ENCODE data around the gene HADHB.
A peak's percentile ranks its signal among the peaks of the same experiment; 100 is the strongest.

The HADHB gene

DNA sequence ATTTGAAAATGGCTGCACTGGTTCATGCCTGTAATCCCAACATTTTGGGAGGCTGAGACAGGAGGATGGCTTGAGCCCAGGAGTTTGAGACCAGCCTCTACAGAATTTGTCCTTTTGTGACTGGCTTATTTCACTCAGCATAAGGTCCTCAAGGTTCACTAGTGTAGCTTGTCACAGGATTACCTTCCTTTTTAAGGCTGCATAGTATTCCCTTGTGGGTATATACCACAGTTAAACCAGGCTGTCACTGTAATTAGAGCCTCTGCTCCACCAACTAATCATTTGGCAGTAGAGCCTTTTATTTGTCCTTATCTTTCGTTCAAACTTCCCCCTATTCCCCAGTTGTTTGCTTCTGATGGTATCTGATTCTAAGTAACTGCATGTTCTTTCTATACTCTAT, 50.8 kb downstream of the HADHB start:
- Histone ChIP-seq H3K36me3 (ENCODE audit: control insufficient read depth, low read length) (no peaks in the 10 kb centered on the region), H4K20me1 (ENCODE audit: control insufficient read depth, insufficient read depth, low read depth, low read length) (no peaks in the 10 kb centered on the region), H3K4me2 (ENCODE audit: low read length) (no peak overlapping the region), H3K4me3 (ENCODE audit: low read length) (no peak overlapping the region), H3K4me1 (ENCODE audit: control insufficient read depth, low read length) (peaks cover 16% of the 10 kb centered on the region), H3K27me3 (ENCODE audit: control insufficient read depth, low read length) (peaks cover 19% of the 10 kb centered on the region), H3K79me2 (ENCODE audit: control insufficient read depth, low read length) (no peaks in the 10 kb centered on the region), H3K9me3 (ENCODE audit: control insufficient read depth, insufficient read depth, low read length) (no peaks in the 10 kb centered on the region), H3K9me2 (replicated peaks; ENCODE audit: control insufficient read depth, low read length) (no peaks in the 10 kb centered on the region), H3F3A (ENCODE audit: control insufficient read depth, insufficient read depth) (no peaks in the 10 kb centered on the region; the same call in 1 of the 2 replicates), H3K27ac (ENCODE audit: low read depth, low read length) (no peak overlapping the region)
- TF ChIP-seq, protein P1, sequence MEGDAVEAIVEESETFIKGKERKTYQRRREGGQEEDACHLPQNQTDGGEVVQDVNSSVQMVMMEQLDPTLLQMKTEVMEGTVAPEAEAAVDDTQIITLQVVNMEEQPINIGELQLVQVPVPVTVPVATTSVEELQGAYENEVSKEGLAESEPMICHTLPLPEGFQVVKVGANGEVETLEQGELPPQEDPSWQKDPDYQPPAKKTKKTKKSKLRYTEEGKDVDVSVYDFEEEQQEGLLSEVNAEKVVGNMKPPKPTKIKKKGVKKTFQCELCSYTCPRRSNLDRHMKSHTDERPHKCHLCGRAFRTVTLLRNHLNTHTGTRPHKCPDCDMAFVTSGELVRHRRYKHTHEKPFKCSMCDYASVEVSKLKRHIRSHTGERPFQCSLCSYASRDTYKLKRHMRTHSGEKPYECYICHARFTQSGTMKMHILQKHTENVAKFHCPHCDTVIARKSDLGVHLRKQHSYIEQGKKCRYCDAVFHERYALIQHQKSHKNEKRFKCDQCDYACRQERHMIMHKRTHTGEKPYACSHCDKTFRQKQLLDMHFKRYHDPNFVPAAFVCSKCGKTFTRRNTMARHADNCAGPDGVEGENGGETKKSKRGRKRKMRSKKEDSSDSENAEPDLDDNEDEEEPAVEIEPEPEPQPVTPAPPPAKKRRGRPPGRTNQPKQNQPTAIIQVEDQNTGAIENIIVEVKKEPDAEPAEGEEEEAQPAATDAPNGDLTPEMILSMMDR (IDR thresholded peaks at IDR 0.05; ENCODE audit: low read depth, low read length, poor library complexity, severe bottlenecking), result no peak
- no peak for TF ChIP-seq EZH2phosphoT487 (IDR thresholded peaks at IDR 0.05; ENCODE audit: borderline replicate concordance, low read length)

DNA sequence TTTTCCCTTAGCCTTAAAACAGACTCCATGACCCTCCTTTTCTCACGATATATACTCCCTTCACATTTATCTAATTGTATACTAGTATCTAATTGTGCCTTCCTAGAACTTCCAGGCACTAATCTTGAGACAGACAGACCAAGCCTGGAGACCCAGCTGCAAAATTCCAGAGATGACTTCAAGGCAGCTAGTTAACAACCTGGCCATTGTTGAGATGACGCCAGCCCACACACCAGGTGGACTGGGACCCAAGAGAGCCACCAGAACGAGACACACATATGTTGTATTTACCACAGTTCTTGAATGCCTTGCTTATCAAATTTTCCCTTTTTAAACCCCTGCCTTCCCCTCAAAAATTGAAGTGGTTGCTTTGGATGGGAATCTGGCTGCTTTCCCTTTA, 52.3 kb downstream of the HADHB start:
- TF ChIP-seq EZH2phosphoT487 (IDR thresholded peaks at IDR 0.05; ENCODE audit: borderline replicate concordance, low read length), result no peak
- TF ChIP-seq, protein P1 (IDR thresholded peaks at IDR 0.05; ENCODE audit: low read depth, low read length, poor library complexity, severe bottlenecking), result no peak
- no peaks in the 10 kb centered on the region for H3F3A ChIP-seq (ENCODE audit: control insufficient read depth, insufficient read depth)
- peaks cover 16% of the 10 kb centered on the region for H3K4me1 ChIP-seq (ENCODE audit: control insufficient read depth, low read length)
- no peak overlapping the region for H3K4me2 ChIP-seq (ENCODE audit: low read length)
- no peaks in the 10 kb centered on the region for H4K20me1 ChIP-seq (ENCODE audit: control insufficient read depth, insufficient read depth, low read depth, low read length)
- H3K9me2 ChIP-seq (replicated peaks; ENCODE audit: control insufficient read depth, low read length), result no peaks in the 10 kb centered on the region
- H3K9me3 ChIP-seq (ENCODE audit: control insufficient read depth, insufficient read depth, low read length), result no peaks in the 10 kb centered on the region
- H3K4me3 ChIP-seq (ENCODE audit: low read length), result no peak overlapping the region
- H3K27ac ChIP-seq (ENCODE audit: low read depth, low read length), result no peak overlapping the region
- no peaks in the 10 kb centered on the region for H3K79me2 ChIP-seq (ENCODE audit: control insufficient read depth, low read length)
- H3K36me3 ChIP-seq (ENCODE audit: control insufficient read depth, low read length), result no peaks in the 10 kb centered on the region
- peaks cover 19% of the 10 kb centered on the region for H3K27me3 ChIP-seq (ENCODE audit: control insufficient read depth, low read length)

DNA sequence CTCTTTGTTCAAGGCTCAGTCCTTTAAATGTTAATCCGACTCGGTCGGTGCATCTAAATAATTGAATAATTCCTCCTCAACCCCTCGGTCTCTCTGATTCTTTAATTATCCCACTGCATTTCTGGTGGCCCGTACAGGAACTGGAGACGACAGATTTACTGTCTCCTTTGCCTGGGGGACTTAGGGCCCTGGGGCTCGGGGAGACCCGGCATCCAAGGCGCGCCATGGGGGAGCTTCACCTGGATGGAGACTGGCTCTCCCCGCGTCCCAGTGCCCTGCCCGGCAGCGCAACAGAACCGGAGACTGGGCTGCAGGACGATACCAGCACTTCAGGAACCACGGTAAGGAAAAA, 53.5 kb downstream of the HADHB start:
- TF ChIP-seq EZH2phosphoT487 (IDR thresholded peaks at IDR 0.05; ENCODE audit: borderline replicate concordance, low read length), result no peak
- TF ChIP-seq, protein P1 (IDR thresholded peaks at IDR 0.05; ENCODE audit: low read depth, low read length, poor library complexity, severe bottlenecking), result no peak
- Histone ChIP-seq H3K27me3 (ENCODE audit: control insufficient read depth, low read length) (peaks cover 19% of the 10 kb centered on the region), H3K36me3 (ENCODE audit: control insufficient read depth, low read length) (no peaks in the 10 kb centered on the region), H3K4me3 (ENCODE audit: low read length) (peak overlapping the region; percentile 67; the same call in 1 of the 2 replicates), H3K4me1 (ENCODE audit: control insufficient read depth, low read length) (peaks cover 16% of the 10 kb centered on the region), H3K9me2 (replicated peaks; ENCODE audit: control insufficient read depth, low read length) (no peaks in the 10 kb centered on the region), H3F3A (ENCODE audit: control insufficient read depth, insufficient read depth) (no peaks in the 10 kb centered on the region), H3K79me2 (ENCODE audit: control insufficient read depth, low read length) (no peaks in the 10 kb centered on the region), H3K4me2 (ENCODE audit: low read length) (peak overlapping the region; percentile 82; the same call in 1 of the 2 replicates), H4K20me1 (ENCODE audit: control insufficient read depth, insufficient read depth, low read depth, low read length) (no peaks in the 10 kb centered on the region), H3K9me3 (ENCODE audit: control insufficient read depth, insufficient read depth, low read length) (no peaks in the 10 kb centered on the region), H3K27ac (ENCODE audit: low read depth, low read length) (no peak overlapping the region)
